ENCODE results near the gene ABHD1. TPM values are rescaled to one million over a fixed set of nuclear protein-coding genes. Genes with fewer than 3 reads are reported as not detected.
"Not testable (repeated sequence)": the region's sequence is repeated elsewhere in the genome, so short reads cannot be mapped to it uniquely, and the experiment has no call there.

ABHD1 gene
- total RNA-seq, 1 donor from 2014 or later, result 0.78 TPM

- DNase-seq (ENCODE audit: low spot score), result no peak
These were observed 14.5 kb upstream of the ABHD1 start for GRCh38 chr2:27109083-27109482.

- not testable (repeated sequence) for DNase-seq (ENCODE audit: low spot score)
These were observed 12.8 kb upstream of the ABHD1 start for GRCh38 chr2:27110603-27111352.

DNA sequence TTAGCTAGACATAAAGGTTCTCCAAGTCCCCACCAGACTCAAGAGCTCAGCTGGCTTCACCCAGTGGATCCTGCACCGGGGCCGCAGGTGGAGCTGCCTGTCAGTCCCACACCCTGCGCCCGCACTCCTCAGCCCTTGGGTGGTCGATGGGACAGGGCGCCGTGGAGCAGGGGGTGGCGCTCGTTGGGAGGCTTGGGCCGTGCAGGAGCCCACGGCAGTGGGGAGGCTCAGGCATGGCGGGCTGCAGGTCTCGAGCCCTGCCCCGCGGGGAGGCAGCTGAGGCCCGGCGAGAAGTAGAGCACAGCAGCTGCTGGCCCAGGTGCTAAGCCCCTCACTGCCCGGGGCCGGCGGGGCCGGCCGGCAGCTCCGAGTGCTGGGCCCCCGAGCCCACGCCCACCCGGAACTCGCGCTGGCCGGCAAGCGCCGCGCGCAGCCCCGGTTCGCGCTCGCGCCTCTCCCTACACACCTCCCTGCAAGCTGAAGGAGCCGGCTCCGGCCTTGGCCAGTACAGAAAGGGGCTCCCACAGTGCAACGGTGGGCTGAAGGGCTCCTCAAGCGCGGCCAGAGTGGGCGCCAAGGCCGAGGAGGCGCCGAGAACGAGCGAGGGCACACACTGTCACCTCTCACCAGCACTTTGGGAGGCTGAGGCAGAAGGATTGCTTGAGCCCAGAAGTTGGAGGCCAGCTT lies 12.1 kb upstream of the ABHD1 start:
- not testable (repeated sequence) for DNase-seq (ENCODE audit: low spot score)

DNA sequence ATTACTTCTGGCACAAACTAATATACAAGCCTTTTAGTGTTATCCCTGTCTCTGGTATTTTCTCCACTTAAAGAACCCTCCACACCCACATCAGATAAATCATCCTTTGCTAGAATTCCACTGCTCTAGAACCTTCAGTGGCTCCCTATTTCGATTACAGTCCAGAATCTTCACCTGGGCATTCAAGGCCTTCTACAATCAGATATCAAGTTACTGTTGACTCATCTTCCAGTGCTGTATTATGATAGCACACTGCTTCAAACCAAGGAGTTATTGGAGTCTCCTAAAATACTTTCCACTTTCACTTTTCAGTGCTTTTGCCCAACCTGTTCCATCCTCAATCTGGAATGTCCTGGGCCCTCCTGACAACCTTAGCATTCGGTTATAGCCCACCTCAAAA lies 8.1 kb upstream of the ABHD1 start:
- DNase-seq (ENCODE audit: low spot score), result no peak

DNA sequence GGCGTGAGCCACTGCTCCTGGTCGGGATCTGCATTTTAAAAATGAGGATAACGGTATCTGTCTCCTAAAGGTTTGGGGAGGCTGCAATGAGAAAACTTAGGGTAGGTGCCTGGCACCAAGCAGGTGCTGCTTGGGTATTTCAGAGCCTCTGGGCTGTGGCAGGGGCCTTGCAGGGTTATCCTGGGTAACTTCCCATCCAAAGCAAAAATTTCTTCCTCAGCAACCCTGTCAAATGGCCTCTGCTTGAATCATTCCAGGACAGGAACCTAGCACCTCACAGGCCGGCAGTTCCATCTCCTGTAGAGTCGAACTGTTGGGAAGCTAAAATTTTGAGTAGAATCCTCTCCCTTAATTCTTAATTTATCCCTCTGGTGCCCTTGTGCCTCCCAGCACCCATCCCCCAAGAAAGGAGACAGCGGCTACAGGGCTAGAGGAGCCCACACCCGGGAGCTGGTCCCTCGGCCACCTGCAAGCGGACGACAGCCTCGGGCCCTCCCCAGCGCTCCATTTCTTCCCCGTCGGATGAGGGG lies 5.6 kb upstream of the ABHD1 start:
- no peak for DNase-seq (ENCODE audit: low spot score)

DNA sequence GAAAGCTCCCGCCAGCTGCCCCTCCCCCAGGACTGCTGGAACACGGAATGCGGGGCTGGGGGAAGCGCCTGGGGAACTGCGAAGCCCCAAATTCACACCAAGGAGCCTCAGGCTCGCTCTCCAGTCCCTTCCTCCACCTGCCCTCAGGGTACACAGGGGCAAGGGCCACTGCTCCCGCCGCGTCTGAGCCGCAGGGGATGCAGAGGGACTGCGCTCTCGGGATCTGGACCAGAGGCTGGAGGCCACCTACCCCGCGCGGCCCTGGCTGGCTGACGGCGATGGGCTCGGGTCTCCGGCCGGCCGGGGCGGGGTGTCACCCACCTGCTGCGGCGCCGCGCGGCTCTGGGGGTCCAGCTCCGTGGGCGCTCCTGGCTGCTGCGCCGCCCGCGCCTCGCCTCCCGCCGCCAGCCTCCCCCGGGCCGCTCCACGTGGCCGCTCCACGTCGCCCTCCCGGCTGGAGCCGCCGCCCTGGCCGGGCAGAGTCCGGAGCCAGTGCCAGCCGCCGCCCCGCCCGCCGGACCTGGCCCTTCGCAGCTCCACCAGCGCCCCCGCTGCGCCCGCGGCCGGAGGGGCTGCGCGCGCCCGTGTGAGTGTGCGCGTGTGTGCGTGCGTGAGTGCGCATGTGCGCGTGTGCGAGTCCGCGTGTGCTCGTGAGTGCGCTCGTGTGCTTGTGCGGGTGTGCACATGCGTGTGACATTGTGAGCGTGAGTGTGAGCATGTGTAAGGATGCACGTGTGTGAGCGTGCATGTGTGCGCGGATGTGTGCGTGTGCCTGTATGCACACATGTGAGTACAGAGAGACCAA lies 4.9 kb upstream of the ABHD1 start, which contains the start of gene CGREF1:
Gene CGREF1, minus strand, starts transcription at position 604 of the 805 bp plus-strand sequence. CDS start 14,762 bp downstream, outside the sequence.
- no peak for DNase-seq (ENCODE audit: low spot score)

GRCh38 chr2:27119330-27119670 lies 4.3 kb upstream of the ABHD1 start:
- not testable (repeated sequence) for DNase-seq (ENCODE audit: low spot score)

- no peak for DNase-seq (ENCODE audit: low spot score)
These were observed 1.7 kb upstream of the ABHD1 start for GRCh38 chr2:27121906-27122305.

GRCh38 chr2:27122791-27123190 lies 824 bp upstream of the ABHD1 start:
- DNase-seq (ENCODE audit: low spot score), result no peak

DNA sequence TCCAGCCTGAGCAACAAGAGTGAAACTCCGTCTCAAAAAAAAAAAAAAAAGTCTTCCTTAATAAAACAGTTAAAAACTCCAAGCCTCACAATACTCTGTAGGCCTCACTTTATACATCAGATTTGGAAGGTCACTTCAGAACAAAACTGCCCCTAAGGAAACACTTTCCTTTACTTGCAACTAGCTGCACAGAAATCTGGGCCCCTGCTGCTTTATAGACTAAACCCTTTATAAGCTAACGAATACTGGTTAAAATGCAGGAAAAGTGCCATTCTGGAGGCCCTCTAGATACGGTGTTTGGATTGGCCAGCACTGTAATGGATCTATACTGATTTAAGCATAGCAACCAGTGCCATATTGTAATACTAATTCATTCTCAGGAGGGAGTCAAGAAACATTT lies 1.5 kb downstream of the ABHD1 start:
- DNase-seq (ENCODE audit: low spot score), result no peak

DNA sequence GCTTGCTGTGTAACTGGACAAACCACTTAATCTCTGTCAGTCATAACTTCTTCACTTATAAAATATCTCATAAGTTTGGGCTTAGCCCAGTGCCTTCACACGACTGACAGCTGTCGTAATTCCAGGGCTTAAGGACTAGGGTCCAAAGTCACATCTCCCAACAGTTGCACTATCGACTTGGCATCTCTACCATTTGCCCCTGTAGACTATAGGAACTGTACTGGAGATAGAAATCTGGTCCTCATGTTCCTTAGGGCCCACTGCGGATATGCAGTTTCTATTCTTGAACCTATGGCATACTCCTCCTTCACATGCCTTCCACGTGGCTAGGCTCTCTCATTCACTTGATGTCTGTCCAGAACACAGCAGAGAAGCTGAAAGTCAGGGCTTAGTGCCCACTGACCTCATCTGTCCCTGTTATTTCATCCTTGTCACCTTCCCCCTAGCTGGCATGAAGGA lies 2.7 kb downstream of the ABHD1 start:
- DNase-seq (ENCODE audit: low spot score), result no peak

- DNase-seq (ENCODE audit: low spot score), result no peak
These were observed 4.5 kb downstream of the ABHD1 start for GRCh38 chr2:27127883-27128667.

GRCh38 chr2:27128668-27129571 lies 5.3 kb downstream of the ABHD1 start:
- no peak for DNase-seq (ENCODE audit: low spot score)

DNA sequence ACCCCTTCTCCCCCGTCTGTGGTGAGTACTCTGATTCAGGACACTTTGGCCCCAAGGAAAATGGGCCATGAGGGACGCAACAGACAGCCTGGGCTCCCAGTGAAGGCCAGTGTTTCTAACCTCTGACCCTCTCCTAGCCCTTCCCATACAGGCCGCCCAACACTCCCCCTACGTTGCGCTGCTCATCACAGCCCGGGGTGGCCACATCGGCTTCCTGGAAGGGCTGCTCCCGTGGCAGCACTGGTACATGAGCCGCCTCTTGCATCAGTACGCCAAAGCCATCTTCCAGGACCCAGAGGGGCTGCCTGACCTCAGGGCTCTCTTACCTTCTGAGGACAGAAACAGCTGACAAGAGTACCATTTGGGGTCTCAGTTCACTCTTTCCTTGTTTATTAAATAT lies 6.8 kb downstream of the ABHD1 start:
- DNase-seq (ENCODE audit: low spot score), result no peak

DNA sequence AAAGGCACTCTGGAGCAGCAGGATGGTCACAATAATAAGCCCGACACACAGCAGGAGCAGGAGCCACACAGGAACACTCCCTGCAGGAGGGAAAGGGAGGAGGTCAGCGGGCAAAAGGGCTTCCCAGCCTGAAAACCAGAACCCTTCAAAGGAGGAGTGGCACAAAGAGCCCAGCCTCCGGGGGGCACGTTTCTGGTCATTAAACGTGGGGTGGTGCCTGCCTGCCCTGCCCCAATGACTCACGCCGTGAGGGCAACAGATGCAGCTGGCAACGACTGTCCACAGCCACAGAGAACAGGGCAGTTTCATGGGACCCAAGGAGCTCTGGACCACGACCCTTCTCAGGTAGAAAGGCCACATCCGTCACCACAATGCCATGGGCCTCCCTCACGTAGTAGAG lies 7.8 kb downstream of the ABHD1 start:
- no peak for DNase-seq (ENCODE audit: low spot score)

DNA sequence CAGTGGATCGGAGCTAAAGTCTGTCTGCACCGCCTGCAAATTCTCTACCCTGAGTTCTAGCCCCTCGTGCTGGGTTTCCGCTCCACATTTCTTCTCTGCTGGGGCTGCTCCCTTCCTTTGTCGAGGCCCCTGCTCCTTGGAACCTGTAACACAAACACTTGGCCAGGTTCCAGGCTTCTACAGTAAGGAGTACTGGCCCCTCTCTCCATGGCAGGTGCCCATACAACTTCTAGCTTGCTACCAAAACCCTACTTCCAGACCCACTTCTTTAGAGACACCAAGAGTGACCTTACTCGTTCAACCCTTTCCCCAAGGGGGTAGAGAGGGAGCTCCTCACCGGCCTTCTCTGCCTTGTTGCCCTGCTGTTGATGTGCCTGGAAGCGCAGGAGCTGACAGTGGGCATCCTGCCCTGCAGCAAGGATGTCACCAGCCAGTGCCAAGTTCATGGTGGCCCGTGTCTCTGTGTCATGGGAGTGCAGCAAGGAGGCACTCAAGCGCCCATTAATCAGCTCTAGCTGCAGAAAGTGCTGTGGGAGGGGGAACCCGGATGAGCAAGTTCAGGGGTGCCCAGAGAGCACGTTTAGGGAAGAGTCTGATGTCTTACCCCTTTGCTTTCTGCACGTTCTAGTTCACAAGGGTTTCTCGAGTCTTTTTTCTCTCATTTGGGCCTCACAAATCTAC lies 9.7 kb downstream of the ABHD1 start:
- DNase-seq (ENCODE audit: low spot score), result no peak

DNA sequence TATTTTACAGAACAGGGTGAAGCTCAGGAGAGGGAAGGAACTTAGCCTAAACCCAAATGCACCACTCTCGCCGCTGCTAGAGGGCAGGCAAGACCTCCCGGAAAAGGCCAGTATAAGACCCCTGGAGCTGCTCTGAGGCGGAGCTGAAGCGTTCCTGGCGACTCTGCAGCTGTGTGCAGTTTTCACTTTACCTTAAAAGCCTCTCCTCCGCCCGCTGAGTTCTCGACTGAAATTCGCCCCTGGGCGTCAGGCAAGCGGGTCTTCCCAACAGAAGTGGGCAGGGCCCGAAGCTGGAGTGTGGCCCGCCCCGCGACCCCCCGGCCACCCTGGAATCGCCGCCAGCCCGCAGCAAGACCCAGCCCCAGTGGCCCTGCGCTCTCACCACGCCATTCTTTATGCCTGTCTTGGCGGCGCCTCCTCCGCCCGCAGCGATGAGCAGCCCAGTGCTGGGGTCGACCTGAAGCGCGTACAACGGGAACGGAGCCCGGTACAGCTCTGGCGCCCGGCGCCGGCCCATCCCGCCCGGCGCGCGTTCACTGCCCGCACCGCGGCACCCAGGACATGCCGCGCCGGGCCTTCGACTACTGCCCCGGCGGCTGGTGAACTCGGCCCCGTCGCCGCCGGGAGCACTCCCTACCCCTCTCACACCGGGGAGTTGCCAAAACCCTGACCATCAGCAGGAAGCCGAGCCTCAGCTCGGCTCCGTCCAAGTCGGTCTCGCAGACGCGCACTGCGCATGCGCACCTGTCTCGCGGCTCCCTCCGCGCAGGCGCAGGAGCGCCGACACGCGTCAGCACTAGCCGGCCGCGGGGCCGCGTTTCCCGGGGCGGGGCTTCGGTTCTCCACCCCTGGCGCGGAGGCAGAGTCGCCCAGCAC lies 10.5 kb downstream of the ABHD1 start, which contains the start of gene PREB:
Gene PREB, minus strand, starts transcription at position 732 of the 876 bp plus-strand sequence. Its CDS starts 215 bp downstream, at position 517.
- DNase-seq (ENCODE audit: low spot score), result peak; percentile 97

- no peak for DNase-seq (ENCODE audit: low spot score)
These were observed 11.3 kb downstream of the ABHD1 start for GRCh38 chr2:27134781-27135477.

All from ureter (tissue), 1 donor.